Activated T-cell treated with anti-CD3 and anti-CD28 coated beads, Interleukin-2, amount 50 U/mL, for 1 hour (primary cell): ENCODE measurements around the gene TLE4.
"Not testable (repeated sequence)": the region's sequence is repeated elsewhere in the genome, so short reads cannot be mapped to it uniquely, and the experiment has no call there.

Source experiments
- DNase-seq: peaks from one replicate; pipeline ENCODE4 v3.0.0-alpha.2; 2020

TLE4 gene

GRCh38 chr9:79604921-79605562 is 33.3 kb downstream of the TLE4 start:
- DNase-seq = no peak

GRCh38 chr9:79606529-79606928 is 34.8 kb downstream of the TLE4 start:
- not testable (repeated sequence) for DNase-seq

DNA sequence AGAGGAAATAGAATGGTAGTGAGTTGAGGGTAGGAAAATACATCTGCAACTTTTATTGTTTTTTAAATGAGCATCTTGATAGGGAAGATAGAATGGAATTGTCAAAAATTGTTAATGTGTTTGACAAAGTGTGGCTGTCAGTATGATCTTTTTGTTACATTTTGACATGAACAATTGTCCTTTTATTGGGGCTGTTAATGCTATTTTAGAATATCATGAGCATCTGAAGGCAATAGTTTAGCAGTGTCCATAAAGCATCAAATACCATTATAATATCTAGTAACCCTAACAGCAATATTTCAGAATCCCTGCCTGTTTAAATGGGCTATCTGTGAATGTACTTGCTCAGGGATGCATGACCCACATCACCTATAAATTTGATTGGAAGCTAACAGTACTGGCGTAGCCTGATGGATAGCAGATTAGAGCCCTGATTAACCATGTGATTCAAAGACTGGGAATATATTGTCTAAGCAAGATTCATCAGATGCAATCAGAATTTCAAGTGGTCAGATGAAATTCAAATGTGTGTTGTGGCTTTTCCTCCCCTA is 37.8 kb downstream of the TLE4 start:
- DNase-seq = no peak

DNA sequence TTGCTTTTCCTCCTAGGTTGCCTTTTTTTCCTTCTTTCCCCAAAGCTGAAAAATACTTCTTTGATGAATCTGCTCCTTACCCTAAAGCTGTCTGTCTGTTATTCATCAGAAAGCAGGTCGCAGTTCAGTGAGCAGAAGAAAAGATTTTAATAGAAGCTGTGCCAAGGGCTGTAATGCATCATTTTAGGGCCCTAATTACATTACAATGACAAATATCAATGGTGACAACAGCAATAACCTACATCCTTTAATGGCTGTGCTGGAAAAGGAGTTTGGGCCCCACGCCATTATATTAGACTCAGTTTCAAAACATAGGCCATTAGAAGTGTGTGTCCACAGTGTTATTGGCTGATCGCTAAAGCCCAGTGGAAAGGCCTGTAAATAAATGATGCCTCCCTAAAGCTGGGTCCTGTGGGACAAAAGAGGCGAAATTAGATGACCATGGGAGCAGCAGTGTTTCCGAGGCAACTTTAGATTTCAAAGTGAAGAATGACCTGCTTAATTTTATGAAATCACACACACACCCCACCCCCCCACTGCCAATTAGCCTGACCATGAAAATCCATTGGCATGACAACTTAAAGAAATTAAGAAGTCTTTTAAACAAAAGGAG is 38.4 kb downstream of the TLE4 start:
- DNase-seq = no peak

DNA sequence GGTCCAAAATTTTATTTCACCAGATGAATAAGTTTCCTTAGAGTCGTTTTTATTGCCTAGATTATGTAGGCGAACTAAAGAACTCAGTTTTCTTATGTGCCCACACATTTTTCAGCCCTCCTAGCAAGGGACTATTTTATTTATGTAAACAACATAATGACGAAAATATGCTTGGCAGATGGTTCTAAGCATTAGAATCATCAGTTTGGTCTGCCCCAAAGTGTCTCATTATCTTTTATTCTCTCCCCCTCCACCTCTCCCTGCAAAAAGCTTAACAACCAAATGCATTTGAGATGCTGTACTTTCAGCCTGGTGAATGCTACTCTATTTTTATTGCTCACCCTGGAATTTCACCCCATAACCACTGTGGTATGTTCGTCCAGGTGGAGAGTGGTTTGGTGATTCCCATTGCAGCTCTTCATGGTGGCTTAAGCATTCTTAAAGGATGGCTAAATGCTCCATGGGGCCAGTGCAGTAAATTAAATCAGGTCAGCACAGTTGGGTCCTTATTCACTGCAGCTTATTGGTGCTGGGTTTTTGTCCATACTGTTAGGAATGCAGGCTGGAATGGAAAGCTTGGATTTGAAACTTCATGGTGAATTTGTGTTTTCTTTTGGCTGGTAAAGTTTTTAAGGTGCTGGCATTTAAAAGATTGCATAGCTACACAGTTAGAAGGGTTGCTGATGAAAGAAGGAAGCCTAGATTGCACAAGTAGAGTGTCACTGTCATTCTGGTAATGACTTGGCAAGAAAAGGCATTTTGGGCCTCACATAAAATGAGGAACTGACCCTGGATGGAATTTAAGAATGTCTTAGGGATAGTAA is 39.2 kb downstream of the TLE4 start:
- no peak for DNase-seq

- DNase-seq = no peak
These were observed 41.4 kb downstream of the TLE4 start for GRCh38 chr9:79613145-79613544.

- no peak for DNase-seq
These were observed 43.3 kb downstream of the TLE4 start for GRCh38 chr9:79615038-79615437.

GRCh38 chr9:79616013-79616412 is 44.2 kb downstream of the TLE4 start:
- no peak for DNase-seq

DNA sequence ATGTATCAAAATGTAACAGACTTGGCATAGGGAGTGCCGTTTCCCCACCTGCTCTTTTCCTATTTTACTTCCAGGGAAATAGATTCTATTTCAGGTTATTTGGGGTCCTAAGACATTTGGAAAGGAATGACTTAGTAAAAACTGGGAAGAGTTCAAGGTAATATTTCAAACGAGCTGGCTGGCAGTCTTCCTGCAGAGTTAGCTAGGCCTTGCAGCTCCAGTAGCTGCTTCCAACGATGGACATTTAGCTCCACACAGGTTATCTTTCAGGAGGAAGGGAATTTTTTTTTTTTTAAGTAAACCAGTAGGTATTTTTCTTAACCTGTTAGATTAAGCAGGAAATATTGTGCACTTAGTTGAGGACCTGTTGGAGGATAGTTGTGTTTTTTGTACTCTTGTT is 45.2 kb downstream of the TLE4 start:
- DNase-seq = no peak

DNA sequence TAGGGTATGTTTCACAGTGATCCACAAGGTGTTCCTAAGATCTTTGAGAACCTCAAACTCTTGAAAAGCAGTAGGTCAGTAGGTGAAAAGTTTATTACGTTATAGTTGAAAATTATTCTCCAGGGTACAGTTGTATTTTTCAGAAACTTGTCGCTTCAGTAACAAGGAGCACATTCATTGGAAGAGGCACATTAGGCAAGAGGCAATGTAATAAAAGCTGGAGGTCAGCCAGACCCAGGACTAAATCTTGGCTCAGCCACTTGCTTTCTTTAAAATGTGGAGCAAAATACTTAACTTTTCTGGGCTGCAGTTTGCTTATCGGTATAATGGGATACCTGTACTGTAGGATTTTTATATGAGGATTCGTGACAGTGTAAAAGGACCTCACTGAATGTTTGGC is 45.6 kb downstream of the TLE4 start:
- DNase-seq = no peak

DNA sequence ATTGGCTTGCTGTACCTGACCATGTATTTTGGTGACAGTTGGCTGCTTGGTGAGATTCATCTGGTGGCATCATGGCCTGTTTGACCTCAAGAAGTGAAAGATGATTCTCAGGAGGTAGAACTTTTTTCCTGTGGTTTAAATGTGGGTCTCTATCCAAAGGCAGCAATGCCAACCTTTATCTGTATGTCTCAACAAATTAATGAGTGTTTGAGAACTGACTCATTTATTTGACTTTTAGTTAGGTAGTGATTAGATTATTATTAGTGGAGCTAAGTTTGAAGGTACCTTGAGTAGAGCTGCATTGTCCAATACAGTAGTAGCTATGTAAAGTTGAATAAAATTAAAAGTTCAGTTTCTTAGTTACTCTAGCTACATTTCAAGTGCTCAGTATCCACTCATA is 48.2 kb downstream of the TLE4 start:
- DNase-seq = no peak

GRCh38 chr9:79621916-79622575 is 50.3 kb downstream of the TLE4 start:
- DNase-seq = no peak

- peak; percentile 25 for DNase-seq
These were observed 52.3 kb downstream of the TLE4 start for GRCh38 chr9:79623799-79624721.

- DNase-seq = no peak
These were observed 58.0 kb downstream of the TLE4 start for GRCh38 chr9:79629721-79630120.

DNA sequence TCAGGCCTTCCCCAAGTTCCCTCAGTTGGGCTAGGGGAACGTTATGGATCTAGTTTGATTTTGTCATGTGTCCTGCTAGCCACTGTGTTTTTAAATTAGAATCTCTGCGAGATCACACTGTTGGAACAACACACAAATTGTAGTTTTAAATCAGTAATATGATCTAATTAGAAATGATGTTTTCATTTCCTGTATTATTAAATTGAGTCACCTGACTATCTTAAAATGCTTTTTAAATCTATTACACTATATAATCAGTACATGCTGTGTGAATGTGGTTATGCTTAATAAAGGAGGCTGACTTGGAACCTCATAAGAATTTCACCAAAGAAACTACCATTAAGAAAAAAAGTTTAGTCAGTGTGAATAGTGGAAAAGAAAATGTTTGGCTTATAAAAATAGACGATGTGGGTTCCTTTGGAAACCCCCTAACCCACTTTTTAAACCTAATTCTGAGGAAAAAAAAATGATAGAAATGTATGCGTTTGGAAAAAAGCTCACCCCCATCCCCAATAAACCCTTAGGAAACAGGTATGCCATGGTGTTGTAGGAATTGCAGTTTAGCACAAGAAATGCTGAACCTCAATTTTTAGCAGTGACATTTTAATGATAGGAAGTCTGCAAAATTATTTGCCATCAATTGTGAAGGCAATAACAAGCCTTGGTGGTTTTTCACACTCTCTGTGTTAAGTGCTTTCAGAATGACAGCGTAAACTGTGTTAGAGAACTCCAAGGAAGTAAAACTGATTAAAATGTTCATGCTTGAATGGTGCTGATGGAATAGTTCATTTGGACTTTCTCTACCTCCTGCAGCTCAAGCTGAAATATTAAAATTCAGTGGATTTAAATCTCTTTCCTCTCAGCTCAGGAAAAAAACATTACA is 59.0 kb downstream of the TLE4 start:
- DNase-seq = no peak

GRCh38 chr9:79632060-79632459 is 60.3 kb downstream of the TLE4 start:
- DNase-seq = no peak

DNA sequence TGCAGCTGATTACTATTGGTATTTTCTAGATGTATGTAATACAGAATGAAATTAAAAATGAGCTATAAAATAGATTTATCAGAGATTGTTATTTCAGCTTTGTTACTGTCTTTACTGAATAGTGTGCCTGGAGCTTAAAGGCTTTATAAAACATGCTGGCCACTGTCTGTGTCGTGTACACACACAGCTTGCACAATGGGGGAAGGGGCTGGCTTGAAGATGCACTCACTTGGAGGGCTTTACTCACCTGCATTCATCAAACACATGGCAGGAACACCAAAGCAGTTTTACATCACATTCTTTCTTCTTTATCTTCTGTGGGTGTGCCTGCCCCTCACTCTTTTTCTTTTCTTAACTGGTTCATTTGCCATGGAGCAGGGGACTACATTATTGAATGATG is 60.9 kb downstream of the TLE4 start:
- no peak for DNase-seq

DNA sequence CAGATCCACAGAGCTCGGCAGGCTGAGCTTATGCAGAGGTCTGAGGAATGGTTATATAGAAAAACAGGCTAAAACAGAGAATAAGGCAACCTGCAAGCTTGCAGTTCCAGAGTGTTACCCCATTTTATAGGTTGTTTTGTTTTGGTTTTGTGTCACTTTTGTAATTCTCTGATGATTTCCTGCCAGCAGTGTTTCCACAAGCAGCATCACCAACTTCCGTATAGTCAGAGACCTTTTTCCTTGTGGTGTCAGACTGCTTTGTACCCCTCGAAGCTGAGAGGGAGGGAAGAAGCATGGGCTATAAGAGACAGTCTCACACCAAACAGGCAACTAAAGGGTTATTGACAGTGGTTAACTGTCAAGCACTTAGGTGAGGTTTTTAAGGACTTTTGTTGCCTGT is 61.8 kb downstream of the TLE4 start:
- no peak for DNase-seq

DNA sequence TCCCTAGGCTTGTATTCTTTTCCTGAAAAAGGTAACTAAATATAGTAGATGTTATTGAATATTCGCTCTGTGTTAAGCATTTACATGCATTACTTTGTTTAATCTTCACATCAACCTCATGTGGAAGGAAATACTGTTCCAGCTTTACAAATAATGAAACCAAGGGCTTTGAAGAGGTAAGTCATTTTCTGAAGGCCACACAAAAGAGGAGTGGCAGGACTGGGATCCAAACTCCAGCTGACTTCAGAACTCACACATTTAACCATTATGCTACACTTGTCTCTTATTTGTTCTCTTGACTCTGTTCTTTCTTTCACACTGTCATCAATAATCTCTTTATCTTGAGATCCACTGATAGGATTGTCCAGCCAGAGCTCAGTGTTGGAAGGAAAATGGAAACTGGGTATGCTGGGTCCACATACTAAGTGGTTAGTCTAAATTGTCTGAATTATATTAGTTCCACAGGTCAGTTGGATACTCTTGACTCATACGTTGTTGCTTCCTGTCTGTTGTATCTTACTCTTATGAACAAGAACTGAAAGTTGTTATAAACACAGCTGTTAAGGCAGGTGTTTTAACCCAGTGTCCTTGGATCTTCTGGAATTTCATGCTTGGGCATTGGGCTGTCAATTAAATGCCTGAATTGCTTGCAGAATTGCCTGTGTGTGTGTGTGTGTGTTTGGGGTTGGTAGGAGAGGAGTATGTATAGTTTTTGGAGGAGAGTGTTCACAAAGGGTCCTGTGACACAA is 65.6 kb downstream of the TLE4 start:
- no peak for DNase-seq

DNA sequence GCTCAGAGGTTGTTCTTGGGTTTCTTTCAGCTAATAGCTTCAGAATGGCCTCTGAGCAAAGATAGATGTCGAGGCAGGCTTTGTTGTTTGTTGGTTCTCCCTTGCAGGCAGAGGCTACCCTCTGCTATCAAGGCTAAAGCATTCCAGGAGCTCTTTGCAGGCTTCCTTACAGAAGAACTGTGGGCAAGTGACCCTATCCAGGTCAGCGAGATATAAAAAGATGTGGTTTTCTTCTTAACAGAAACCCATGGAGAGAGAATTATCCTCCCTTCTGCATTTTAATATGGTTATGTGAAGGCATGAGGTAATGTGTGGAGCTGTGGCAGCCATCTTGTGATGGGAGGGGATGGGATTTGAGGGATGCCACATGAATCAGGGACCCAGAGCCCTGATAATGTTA is 67.0 kb downstream of the TLE4 start:
- DNase-seq = no peak
